ENCODE results near the gene MYH8.

MYH8 gene

DNA sequence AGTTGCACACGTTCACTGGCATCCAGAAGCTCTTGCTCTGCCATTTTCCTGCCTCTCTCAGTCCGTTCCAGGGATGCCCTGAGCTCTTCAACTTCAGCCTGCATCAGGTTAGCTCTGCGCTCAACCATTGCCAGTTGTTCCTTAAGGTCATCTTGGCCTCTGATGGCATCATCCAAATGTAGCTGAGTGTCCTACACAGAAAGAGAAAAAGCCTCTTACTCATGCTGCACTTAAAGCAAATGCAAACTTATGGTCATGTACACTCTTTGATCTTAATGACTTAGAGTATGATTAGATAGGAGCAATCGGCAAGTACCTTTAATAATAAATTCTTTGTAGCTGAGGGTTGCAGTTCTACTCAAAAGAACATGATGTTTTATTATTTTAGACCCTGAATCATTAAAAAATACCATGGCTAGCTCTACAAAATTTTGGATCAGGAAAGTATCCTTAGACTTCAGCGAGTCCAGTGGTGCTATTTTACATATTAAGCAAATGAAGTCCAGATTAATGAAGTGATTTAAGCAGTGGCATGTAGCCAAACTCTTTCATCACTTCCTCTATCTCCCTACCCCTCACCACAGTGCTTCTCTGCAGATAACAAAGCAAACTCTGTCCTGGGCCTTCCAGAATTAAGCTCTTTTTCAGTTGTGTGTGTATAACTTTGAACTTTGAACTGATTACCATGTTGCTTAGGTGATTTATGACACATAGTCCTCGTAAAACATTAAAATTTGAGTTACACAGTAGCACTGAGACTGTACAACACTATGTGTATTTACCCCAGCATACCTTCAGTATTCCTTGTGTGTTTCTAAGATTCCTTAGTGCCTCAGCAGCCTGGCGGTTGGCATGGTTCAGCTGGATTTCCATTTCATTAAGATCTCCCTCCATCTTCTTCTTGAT is 25.5 kb upstream of the MYH8 start:
- Histone ChIP-seq H3F3A (ENCODE audit: insufficient read depth, low read length) (no peaks in the 10 kb centered on the region), H4K20me1 (ENCODE audit: insufficient read depth, low read length) (no peaks in the 10 kb centered on the region), H3K79me2 (ENCODE audit: insufficient read depth, low read length) (no peaks in the 10 kb centered on the region), H3K27ac (ENCODE audit: low read depth, low read length, poor library complexity, severe bottlenecking) (no peak overlapping the region), H3K4me2 (ENCODE audit: low read length) (no peak overlapping the region), H2AFZ (ENCODE audit: low read length) (no peak overlapping the region), H3K9me2 (ENCODE audit: low read depth, low read length) (no peaks in the 10 kb centered on the region), H3K4me1 (ENCODE audit: insufficient read depth, low read length, severe bottlenecking) (no peaks in the 10 kb centered on the region), H3K4me3 (ENCODE audit: low read depth, low read length, poor library complexity, severe bottlenecking) (no peak overlapping the region), H3K36me3 (ENCODE audit: insufficient read depth, low read length) (no peaks in the 10 kb centered on the region), H3K9me3 (ENCODE audit: low read length) (no peaks in the 10 kb centered on the region), H3K9ac (ENCODE audit: low read length) (no peak overlapping the region), H3K27me3 (ENCODE audit: insufficient read depth, low read length) (no peaks in the 10 kb centered on the region)
- TF ChIP-seq EZH2 (IDR thresholded peaks at IDR 0.05; ENCODE audit: borderline replicate concordance, low read length) = no peak
- TF ChIP-seq, protein P1, sequence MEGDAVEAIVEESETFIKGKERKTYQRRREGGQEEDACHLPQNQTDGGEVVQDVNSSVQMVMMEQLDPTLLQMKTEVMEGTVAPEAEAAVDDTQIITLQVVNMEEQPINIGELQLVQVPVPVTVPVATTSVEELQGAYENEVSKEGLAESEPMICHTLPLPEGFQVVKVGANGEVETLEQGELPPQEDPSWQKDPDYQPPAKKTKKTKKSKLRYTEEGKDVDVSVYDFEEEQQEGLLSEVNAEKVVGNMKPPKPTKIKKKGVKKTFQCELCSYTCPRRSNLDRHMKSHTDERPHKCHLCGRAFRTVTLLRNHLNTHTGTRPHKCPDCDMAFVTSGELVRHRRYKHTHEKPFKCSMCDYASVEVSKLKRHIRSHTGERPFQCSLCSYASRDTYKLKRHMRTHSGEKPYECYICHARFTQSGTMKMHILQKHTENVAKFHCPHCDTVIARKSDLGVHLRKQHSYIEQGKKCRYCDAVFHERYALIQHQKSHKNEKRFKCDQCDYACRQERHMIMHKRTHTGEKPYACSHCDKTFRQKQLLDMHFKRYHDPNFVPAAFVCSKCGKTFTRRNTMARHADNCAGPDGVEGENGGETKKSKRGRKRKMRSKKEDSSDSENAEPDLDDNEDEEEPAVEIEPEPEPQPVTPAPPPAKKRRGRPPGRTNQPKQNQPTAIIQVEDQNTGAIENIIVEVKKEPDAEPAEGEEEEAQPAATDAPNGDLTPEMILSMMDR (IDR thresholded peaks at IDR 0.05; ENCODE audit: low read length) = no peak

DNA sequence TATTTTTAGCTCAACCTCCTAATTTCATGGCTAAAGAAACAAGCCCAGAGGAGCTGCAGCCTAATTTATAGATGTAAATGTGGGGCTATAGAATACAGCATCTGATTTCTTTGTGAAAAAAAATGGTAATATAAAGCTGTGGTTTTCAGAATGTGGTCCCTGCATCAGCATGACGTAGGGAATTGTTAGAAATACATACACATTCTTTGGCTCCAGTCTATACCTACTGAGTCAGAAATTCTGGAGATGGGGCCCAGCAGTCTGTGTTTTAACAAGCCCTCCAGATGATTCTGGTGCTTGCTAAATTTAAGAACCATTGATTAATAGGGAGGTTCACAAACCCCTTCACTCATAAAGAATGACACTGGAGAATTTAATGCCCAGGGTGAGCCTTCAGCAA is 18.1 kb upstream of the MYH8 start:
- Histone ChIP-seq H4K20me1 (ENCODE audit: insufficient read depth, low read length) (no peaks in the 10 kb centered on the region), H3K9me3 (ENCODE audit: low read length) (no peaks in the 10 kb centered on the region), H3K4me3 (ENCODE audit: low read depth, low read length, poor library complexity, severe bottlenecking) (no peak overlapping the region), H3F3A (ENCODE audit: insufficient read depth, low read length) (no peaks in the 10 kb centered on the region), H2AFZ (ENCODE audit: low read length) (no peak overlapping the region), H3K9me2 (ENCODE audit: low read depth, low read length) (no peaks in the 10 kb centered on the region), H3K27me3 (ENCODE audit: insufficient read depth, low read length) (no peaks in the 10 kb centered on the region), H3K9ac (ENCODE audit: low read length) (no peak overlapping the region), H3K27ac (ENCODE audit: low read depth, low read length, poor library complexity, severe bottlenecking) (no peak overlapping the region), H3K79me2 (ENCODE audit: insufficient read depth, low read length) (no peaks in the 10 kb centered on the region), H3K4me2 (ENCODE audit: low read length) (no peak overlapping the region), H3K4me1 (ENCODE audit: insufficient read depth, low read length, severe bottlenecking) (no peaks in the 10 kb centered on the region), H3K36me3 (ENCODE audit: insufficient read depth, low read length) (no peaks in the 10 kb centered on the region)
- no peak for TF ChIP-seq EZH2 (IDR thresholded peaks at IDR 0.05; ENCODE audit: borderline replicate concordance, low read length)
- TF ChIP-seq, protein P1 (IDR thresholded peaks at IDR 0.05; ENCODE audit: low read length) = no peak

- Histone ChIP-seq H3K4me2 (ENCODE audit: low read length) (no peak overlapping the region), H3K27me3 (ENCODE audit: insufficient read depth, low read length) (no peaks in the 10 kb centered on the region), H3K4me1 (ENCODE audit: insufficient read depth, low read length, severe bottlenecking) (no peaks in the 10 kb centered on the region), H3K4me3 (ENCODE audit: low read depth, low read length, poor library complexity, severe bottlenecking) (no peak overlapping the region), H3K9me2 (ENCODE audit: low read depth, low read length) (no peaks in the 10 kb centered on the region), H3K9ac (ENCODE audit: low read length) (no peak overlapping the region), H2AFZ (ENCODE audit: low read length) (no peak overlapping the region), H3F3A (ENCODE audit: insufficient read depth, low read length) (no peaks in the 10 kb centered on the region), H3K9me3 (ENCODE audit: low read length) (no peaks in the 10 kb centered on the region), H4K20me1 (ENCODE audit: insufficient read depth, low read length) (no peaks in the 10 kb centered on the region), H3K79me2 (ENCODE audit: insufficient read depth, low read length) (no peaks in the 10 kb centered on the region), H3K36me3 (ENCODE audit: insufficient read depth, low read length) (no peaks in the 10 kb centered on the region), H3K27ac (ENCODE audit: low read depth, low read length, poor library complexity, severe bottlenecking) (no peak overlapping the region)
- TF ChIP-seq EZH2 (IDR thresholded peaks at IDR 0.05; ENCODE audit: borderline replicate concordance, low read length) = no peak
- TF ChIP-seq, protein P1 (IDR thresholded peaks at IDR 0.05; ENCODE audit: low read length) = no peak
Measured at GRCh38 chr17:10435096-10435495, 13.3 kb upstream of the MYH8 start.
